ENCODE measurements around the gene B4GAT1. TPM values are rescaled to one million over a fixed set of nuclear protein-coding genes. Genes with fewer than 3 reads are reported as not detected.
A peak's percentile ranks its signal among the peaks of the same experiment; 100 is the strongest.

B4GAT1 gene
- total and polyA plus RNA-seq, 2 of the 13 experiments (the other 11 are each of a cell fraction or from before 2014, with no cell fraction given), result 40.4 to 109 TPM

- TF ChIP-seq ELF3 (CRISPR knock-in tag; IDR thresholded peaks at IDR 0.05) (0 out of 2 replicates have a peak, but pooled peaks have one; percentile 2), TFDP1 (CRISPR knock-in tag; IDR thresholded peaks at IDR 0.05; ENCODE audit: borderline replicate concordance) (0 out of 2 replicates have a peak, but pooled peaks have one; percentile 10), PHB2 (IDR thresholded peaks at IDR 0.05; ENCODE audit: partially characterized antibody) (no peak), TFDP2 (CRISPR knock-in tag; IDR thresholded peaks at IDR 0.05) (0 out of 2 replicates have a peak, but pooled peaks have one; percentile 38), ZBTB7B (CRISPR knock-in tag; IDR thresholded peaks at IDR 0.05) (peak; percentile 76), ZNF180 (CRISPR knock-in tag; IDR thresholded peaks at IDR 0.05; ENCODE audit: borderline replicate concordance, low read depth) (no peak), HOXA7 (CRISPR knock-in tag; IDR thresholded peaks at IDR 0.05) (no peak), MEF2D (CRISPR knock-in tag; IDR thresholded peaks at IDR 0.05) (no peak; the same call in 1 of the 2 replicates), GMEB1 (CRISPR knock-in tag; IDR thresholded peaks at IDR 0.05; ENCODE audit: borderline replicate concordance) (no peak), ZNF766 (CRISPR knock-in tag; IDR thresholded peaks at IDR 0.05; ENCODE audit: borderline replicate concordance) (no peak), SOX6 (IDR thresholded peaks at IDR 0.05) (no peak), SOX6 (CRISPR knock-in tag; IDR thresholded peaks at IDR 0.05) (peak; percentile 30; the same call in 1 of the 2 replicates), CBFB (CRISPR knock-in tag; IDR thresholded peaks at IDR 0.05) (no peak), RERE (CRISPR knock-in tag; IDR thresholded peaks at IDR 0.05; ENCODE audit: low read depth) (no peak), ATRX (CRISPR knock-in tag; IDR thresholded peaks at IDR 0.05; ENCODE audit: borderline replicate concordance) (no peak), ZBTB39 (CRISPR knock-in tag; IDR thresholded peaks at IDR 0.05) (peak; percentile 73; the same call in 1 of the 2 replicates), ZZZ3 (CRISPR knock-in tag; IDR thresholded peaks at IDR 0.05; ENCODE audit: borderline replicate concordance) (peak; percentile 46; the same call in 1 of the 2 replicates)
Measured at GRCh38 chr11:66313321-66314185, 33.9 kb downstream of the B4GAT1 start (continued).
